ENCODE results near the gene TAF13.
"Not testable (repeated sequence)": the region's sequence is repeated elsewhere in the genome, so short reads cannot be mapped to it uniquely, and the experiment has no call there.

TAF13 gene

GRCh38 chr1:109060707-109061106 is 15.1 kb downstream of the TAF13 start:
- Histone ChIP-seq H3K4me3 (ENCODE audit: low read depth, low read length, poor library complexity, severe bottlenecking) (no peak overlapping the region), H3K79me2 (ENCODE audit: insufficient read depth, low read length) (no peaks in the 10 kb centered on the region), H3K27ac (ENCODE audit: low read depth, low read length, poor library complexity, severe bottlenecking) (no peak overlapping the region), H4K20me1 (ENCODE audit: insufficient read depth, low read length) (no peaks in the 10 kb centered on the region), H2AFZ (ENCODE audit: low read length) (no peak overlapping the region), H3K9me2 (ENCODE audit: low read depth, low read length) (no peaks in the 10 kb centered on the region), H3K4me1 (ENCODE audit: insufficient read depth, low read length, severe bottlenecking) (no peaks in the 10 kb centered on the region), H3K9me3 (ENCODE audit: low read length) (no peaks in the 10 kb centered on the region), H3K4me2 (ENCODE audit: low read length) (no peak overlapping the region), H3K36me3 (ENCODE audit: insufficient read depth, low read length) (peaks cover 24% of the 10 kb centered on the region), H3K9ac (ENCODE audit: low read length) (no peak overlapping the region), H3K27me3 (ENCODE audit: insufficient read depth, low read length) (no peaks in the 10 kb centered on the region), H3F3A (ENCODE audit: insufficient read depth, low read length) (no peaks in the 10 kb centered on the region)
- no peak for TF ChIP-seq EZH2 (IDR thresholded peaks at IDR 0.05; ENCODE audit: borderline replicate concordance, low read length)
- TF ChIP-seq, protein P1, sequence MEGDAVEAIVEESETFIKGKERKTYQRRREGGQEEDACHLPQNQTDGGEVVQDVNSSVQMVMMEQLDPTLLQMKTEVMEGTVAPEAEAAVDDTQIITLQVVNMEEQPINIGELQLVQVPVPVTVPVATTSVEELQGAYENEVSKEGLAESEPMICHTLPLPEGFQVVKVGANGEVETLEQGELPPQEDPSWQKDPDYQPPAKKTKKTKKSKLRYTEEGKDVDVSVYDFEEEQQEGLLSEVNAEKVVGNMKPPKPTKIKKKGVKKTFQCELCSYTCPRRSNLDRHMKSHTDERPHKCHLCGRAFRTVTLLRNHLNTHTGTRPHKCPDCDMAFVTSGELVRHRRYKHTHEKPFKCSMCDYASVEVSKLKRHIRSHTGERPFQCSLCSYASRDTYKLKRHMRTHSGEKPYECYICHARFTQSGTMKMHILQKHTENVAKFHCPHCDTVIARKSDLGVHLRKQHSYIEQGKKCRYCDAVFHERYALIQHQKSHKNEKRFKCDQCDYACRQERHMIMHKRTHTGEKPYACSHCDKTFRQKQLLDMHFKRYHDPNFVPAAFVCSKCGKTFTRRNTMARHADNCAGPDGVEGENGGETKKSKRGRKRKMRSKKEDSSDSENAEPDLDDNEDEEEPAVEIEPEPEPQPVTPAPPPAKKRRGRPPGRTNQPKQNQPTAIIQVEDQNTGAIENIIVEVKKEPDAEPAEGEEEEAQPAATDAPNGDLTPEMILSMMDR (IDR thresholded peaks at IDR 0.05; ENCODE audit: low read length), result no peak

GRCh38 chr1:109059026-109059425 is 16.8 kb downstream of the TAF13 start:
- Histone ChIP-seq H3K79me2 (ENCODE audit: insufficient read depth, low read length) (no peaks in the 10 kb centered on the region), H4K20me1 (ENCODE audit: insufficient read depth, low read length) (no peaks in the 10 kb centered on the region), H3F3A (ENCODE audit: insufficient read depth, low read length) (no peaks in the 10 kb centered on the region), H3K9ac (ENCODE audit: low read length) (no peak overlapping the region), H3K9me3 (ENCODE audit: low read length) (no peaks in the 10 kb centered on the region), H3K4me2 (ENCODE audit: low read length) (no peak overlapping the region), H3K4me3 (ENCODE audit: low read depth, low read length, poor library complexity, severe bottlenecking) (no peak overlapping the region), H3K27ac (ENCODE audit: low read depth, low read length, poor library complexity, severe bottlenecking) (no peak overlapping the region), H3K36me3 (ENCODE audit: insufficient read depth, low read length) (peaks cover 13% of the 10 kb centered on the region), H3K9me2 (ENCODE audit: low read depth, low read length) (no peaks in the 10 kb centered on the region), H2AFZ (ENCODE audit: low read length) (no peak overlapping the region), H3K4me1 (ENCODE audit: insufficient read depth, low read length, severe bottlenecking) (no peaks in the 10 kb centered on the region), H3K27me3 (ENCODE audit: insufficient read depth, low read length) (no peaks in the 10 kb centered on the region)
- no peak for TF ChIP-seq EZH2 (IDR thresholded peaks at IDR 0.05; ENCODE audit: borderline replicate concordance, low read length)
- TF ChIP-seq, protein P1 (IDR thresholded peaks at IDR 0.05; ENCODE audit: low read length), result no peak

GRCh38 chr1:109056064-109056463 is 19.7 kb downstream of the TAF13 start:
- Histone ChIP-seq H3K27ac (ENCODE audit: low read depth, low read length, poor library complexity, severe bottlenecking) (no peak overlapping the region), H4K20me1 (ENCODE audit: insufficient read depth, low read length) (no peaks in the 10 kb centered on the region), H3K9ac (ENCODE audit: low read length) (no peak overlapping the region), H3K4me2 (ENCODE audit: low read length) (no peak overlapping the region), H3K36me3 (ENCODE audit: insufficient read depth, low read length) (no peaks in the 10 kb centered on the region), H3K27me3 (ENCODE audit: insufficient read depth, low read length) (no peaks in the 10 kb centered on the region), H3K9me2 (ENCODE audit: low read depth, low read length) (no peaks in the 10 kb centered on the region), H3K4me3 (ENCODE audit: low read depth, low read length, poor library complexity, severe bottlenecking) (no peak overlapping the region), H3F3A (ENCODE audit: insufficient read depth, low read length) (no peaks in the 10 kb centered on the region), H3K9me3 (ENCODE audit: low read length) (no peaks in the 10 kb centered on the region), H3K79me2 (ENCODE audit: insufficient read depth, low read length) (no peaks in the 10 kb centered on the region), H3K4me1 (ENCODE audit: insufficient read depth, low read length, severe bottlenecking) (no peaks in the 10 kb centered on the region), H2AFZ (ENCODE audit: low read length) (no peak overlapping the region)
- TF ChIP-seq EZH2 (IDR thresholded peaks at IDR 0.05; ENCODE audit: borderline replicate concordance, low read length), result no peak
- TF ChIP-seq, protein P1 (IDR thresholded peaks at IDR 0.05; ENCODE audit: low read length), result no peak

- H3K9me2 ChIP-seq (ENCODE audit: low read depth, low read length); H3K4me3 ChIP-seq (ENCODE audit: low read depth, low read length, poor library complexity, severe bottlenecking); H3K4me1 ChIP-seq (ENCODE audit: insufficient read depth, low read length, severe bottlenecking); H3K36me3 ChIP-seq (ENCODE audit: insufficient read depth, low read length); H3K9me3 ChIP-seq (ENCODE audit: low read length); H3K27me3 ChIP-seq (ENCODE audit: insufficient read depth, low read length); H3K4me2 ChIP-seq (ENCODE audit: low read length); H2AFZ ChIP-seq (ENCODE audit: low read length); H3K79me2 ChIP-seq (ENCODE audit: insufficient read depth, low read length); H3K9ac ChIP-seq (ENCODE audit: low read length); H3F3A ChIP-seq (ENCODE audit: insufficient read depth, low read length); H4K20me1 ChIP-seq (ENCODE audit: insufficient read depth, low read length); H3K27ac ChIP-seq (ENCODE audit: low read depth, low read length, poor library complexity, severe bottlenecking): not testable (repeated sequence)
Measured at GRCh38 chr1:109052145-109052544, 23.7 kb downstream of the TAF13 start.

All from OCI-LY1 (cell line).